PC-3 (cell line): ENCODE results near the gene AIFM3. TPM values are rescaled to one million over a fixed set of nuclear protein-coding genes. Genes with fewer than 3 reads are reported as not detected.

Source experiments
- ATAC-seq: fragments of 200-7000 bp; cut with Tn5 transposase; 2 replicates; pipeline ENCODE4 v1.9.1; 2020; ENCODE audit warnings: mild to moderate bottlenecking, moderate library complexity
- BruUV-seq: library from RNA; stranded (reverse); fragments of 400-500 nt; replicated peaks from 2 replicates; lab custom pipeline; 2021; lab: Mats Ljungman, UMichigan
- CTCF ChIA-PET: fragments of 300-600 bp; sonication (Branson Sonifier 250); formaldehyde crosslinking; loops from one replicate; lab custom pipeline; 2022; ENCODE audit warnings: antibody characterized with exemption; lab: Charles Lee
- POLR2A ChIA-PET: fragments of 300-600 bp; sonication (Branson Sonifier 250); formaldehyde crosslinking; loops from one replicate; lab custom pipeline; 2022; ENCODE audit warnings: antibody characterized with exemption; ENCODE audit not compliant: unreplicated experiment; lab: Charles Lee
- DNase-seq: peaks from one replicate; pipeline ENCODE4 v3.0.0-alpha.2; 2015
- H2AFZ ChIP-seq: fragments of 300-600 bp; sonication (generic); 2 replicates; pipeline ENCODE4 v1.6.0; 2016; ENCODE audit warnings: antibody characterized with exemption, low read length
- H3F3A ChIP-seq: fragments of 300-600 bp; sonication (generic); one replicate; pipeline ENCODE4 v1.6.0; 2017; ENCODE audit warnings: antibody characterized with exemption, low read length, control low read depth, mild to moderate bottlenecking; ENCODE audit not compliant: unreplicated experiment
- H3K27ac ChIP-seq: fragments of 300-600 bp; sonication (generic); 2 replicates; pipeline ENCODE4 v1.5.1; 2016; ENCODE audit warnings: mild to moderate bottlenecking, low read length
- H3K27me3 ChIP-seq: fragments of 300-600 bp; sonication (generic); 2 replicates; pipeline ENCODE4 v1.6.1; 2016; ENCODE audit warnings: low read length, mixed read lengths
- H3K36me3 ChIP-seq: fragments of 300-600 bp; sonication (generic); 2 replicates; pipeline ENCODE4 v1.6.1; 2016; ENCODE audit warnings: low read depth, mixed run types, low read length, mixed read lengths
- H3K4me1 ChIP-seq: fragments of 300-600 bp; sonication (generic); 2 replicates; pipeline ENCODE4 v1.5.1; 2016; ENCODE audit warnings: low read length; ENCODE audit not compliant: insufficient read depth
- H3K4me2 ChIP-seq: fragments of 300-600 bp; sonication (generic); 2 replicates; pipeline ENCODE4 v1.6.0; 2016; ENCODE audit warnings: low read length
- H3K4me3 ChIP-seq: fragments of 300-600 bp; sonication (generic); 2 replicates; pipeline ENCODE4 v1.5.1; 2016; ENCODE audit warnings: mild to moderate bottlenecking, low read length, mixed read lengths
- H3K79me2 ChIP-seq: fragments of 300-600 bp; sonication (generic); 2 replicates; pipeline ENCODE4 v1.6.1; 2017; ENCODE audit warnings: low read length, mixed read lengths
- H3K9ac ChIP-seq: fragments of 300-600 bp; sonication (generic); 2 replicates; pipeline ENCODE4 v1.6.0; 2016; ENCODE audit warnings: mild to moderate bottlenecking, low read length
- H3K9me2 ChIP-seq: fragments of 300-600 bp; sonication (generic); replicated peaks from 2 replicates; pipeline ENCODE4 v1.6.1; 2016; ENCODE audit warnings: mixed run types, low read length, mixed read lengths
- H3K9me3 ChIP-seq: fragments of 300-600 bp; sonication (generic); 2 replicates; pipeline ENCODE4 v1.6.1; 2016; ENCODE audit warnings: low read length, mixed read lengths
- H4K20me1 ChIP-seq: fragments of 300-600 bp; sonication (generic); 2 replicates; pipeline ENCODE4 v1.6.1; 2016; ENCODE audit warnings: low read length, mixed read lengths
- CTCF ChIP-seq: fragments of 300-600 bp; sonication (generic); conservative IDR thresholded peaks from 2 replicates; pipeline ENCODE4 v1.5.1; 2017; ENCODE audit warnings: antibody characterized with exemption, low read depth, mild to moderate bottlenecking, low read length
- EZH2 ChIP-seq: fragments of 300-600 bp; sonication (generic); IDR thresholded peaks from one replicate; pipeline ENCODE4 v1.6.1; 2017; ENCODE audit warnings: antibody characterized with exemption, mild to moderate bottlenecking, low read length; ENCODE audit not compliant: unreplicated experiment
- EZH2phosphoT487 ChIP-seq: fragments of 300-600 bp; sonication (generic); IDR thresholded peaks from 2 replicates; pipeline ENCODE4 v1.6.1; 2018; ENCODE audit warnings: mild to moderate bottlenecking, antibody characterized with exemption, low read length, borderline replicate concordance
- intact Hi-C: fragments of 100-400 bp; cut with micrococcal nuclease; formaldehyde crosslinking; loops from 2 replicates; pipeline ENCODE4 v1.9.0; 2023
- total RNA-seq: library from RNA; depleted of rRNA; stranded (reverse); fragments of >200 nt; gene quantifications from 2 replicates; pipeline ENCODE4 v1.2.3, GENCODE V29; 2014

AIFM3 gene
- total RNA-seq, 1 experiment from 2014 or later = 1.5 TPM

- Histone ChIP-seq H2AFZ (no peak overlapping the region), H3K4me1 (no peaks in the 10 kb centered on the region), H3K9me3 (no peaks in the 10 kb centered on the region), H3K27ac (no peak overlapping the region), H3K9me2 (no peaks in the 10 kb centered on the region), H3K4me3 (no peak overlapping the region), H3K36me3 (no peaks in the 10 kb centered on the region), H3K79me2 (no peaks in the 10 kb centered on the region), H4K20me1 (no peaks in the 10 kb centered on the region), H3K4me2 (no peak overlapping the region), H3K9ac (no peak overlapping the region), H3F3A (no peaks in the 10 kb centered on the region), H3K27me3 (no peaks in the 10 kb centered on the region)
- CTCF ChIA-PET = no interaction called here
- no peak for TF ChIP-seq CTCF
- TF ChIP-seq EZH2phosphoT487 = no peak
- TF ChIP-seq EZH2 = no peak
- intact Hi-C loops = no loop called here
- POLR2A ChIA-PET = no interaction called here
- DNase-seq (no peak), ATAC-seq (no peak)
- no TSS peak for BruUV-seq
Measured at GRCh38 chr22:21025763-21026755, 59.0 kb downstream of the AIFM3 start.

- no TSS peak for BruUV-seq
- Histone ChIP-seq H3K9me2 (no peaks in the 10 kb centered on the region), H3K4me1 (no peaks in the 10 kb centered on the region), H3K4me3 (no peak overlapping the region), H3F3A (no peaks in the 10 kb centered on the region), H4K20me1 (no peaks in the 10 kb centered on the region), H3K27me3 (no peaks in the 10 kb centered on the region), H3K9ac (no peak overlapping the region), H3K36me3 (no peaks in the 10 kb centered on the region), H3K27ac (no peak overlapping the region), H3K79me2 (no peaks in the 10 kb centered on the region), H2AFZ (no peak overlapping the region), H3K4me2 (no peak overlapping the region), H3K9me3 (no peaks in the 10 kb centered on the region)
- no peak for DNase-seq
- ChIA-PET POLR2A (interaction anchor here (0.5 kb wide), 1 partner anchor 68 kb away, joined by 3 read pairs; no protein-coding TSS in a partner anchor), CTCF (no interaction called here)
- no peak for ATAC-seq
- intact Hi-C loops = no loop called here
- no peak for TF ChIP-seq EZH2
- no peak for TF ChIP-seq EZH2phosphoT487
- TF ChIP-seq CTCF = no peak
Measured at GRCh38 chr22:21026783-21027692, 60.0 kb downstream of the AIFM3 start.
